Neural progenitor cell (in vitro differentiated cells): ENCODE data around the gene FAHD1. TPM values are rescaled to one million over a fixed set of nuclear protein-coding genes. Genes with fewer than 3 reads are reported as not detected.

Experiments
- DNase-seq: peaks from one replicate; pipeline ENCODE4 v3.0.0-alpha.2; 2016; ENCODE audit warnings: low spot score
- H2AFZ ChIP-seq: fragments of 200-600 bp; sonication (generic); replicated peaks from 2 replicates; pipeline ENCODE4 v1.6.1; 2016; ENCODE audit warnings: antibody characterized with exemption
- H3F3A ChIP-seq: fragments of 200-600 bp; sonication (generic); 2 replicates; pipeline ENCODE4 v1.6.1; 2016; ENCODE audit warnings: antibody characterized with exemption, low read depth
- H3K27ac ChIP-seq: fragments of 200-600 bp; sonication (generic); 2 replicates; pipeline ENCODE4 v1.5.1; 2016; ENCODE audit warnings: mild to moderate bottlenecking
- H3K27me3 ChIP-seq: fragments of 200-600 bp; sonication (generic); 2 replicates; pipeline ENCODE4 v1.6.1; 2016; ENCODE audit warnings: mild to moderate bottlenecking, moderate library complexity
- H3K36me3 ChIP-seq: fragments of 200-600 bp; sonication (generic); 2 replicates; pipeline ENCODE4 v1.5.1; 2016
- H3K4me1 ChIP-seq: fragments of 200-600 bp; sonication (generic); 2 replicates; pipeline ENCODE4 v1.6.1; 2016; ENCODE audit warnings: mixed run types
- H3K4me2 ChIP-seq: fragments of 200-600 bp; sonication (generic); 2 replicates; pipeline ENCODE4 v1.6.1; 2016
- H3K4me3 ChIP-seq: fragments of 200-600 bp; sonication (generic); 2 replicates; pipeline ENCODE4 v1.5.1; 2016
- H3K79me2 ChIP-seq: fragments of 200-600 bp; sonication (generic); 2 replicates; pipeline ENCODE4 v1.6.1; 2016; ENCODE audit warnings: low read depth
- H3K9ac ChIP-seq: fragments of 200-600 bp; sonication (generic); 2 replicates; pipeline ENCODE4 v1.6.1; 2016
- H3K9me3 ChIP-seq: fragments of 200-600 bp; sonication (generic); 2 replicates; pipeline ENCODE4 v1.5.1; 2016; ENCODE audit warnings: low read depth
- H4K20me1 ChIP-seq: fragments of 200-600 bp; sonication (generic); 2 replicates; pipeline ENCODE4 v1.6.1; 2016; ENCODE audit warnings: low read depth
- H3K27ac Mint-ChIP-seq: 3 replicates; pipeline ENCODE4 v1.8.0; 2021; ENCODE audit warnings: mixed read lengths
- H3K27me3 Mint-ChIP-seq: 2 replicates; pipeline ENCODE4 v1.8.0; 2022; ENCODE audit warnings: low read depth, mild to moderate bottlenecking, inconsistent platforms, moderate library complexity, mixed read lengths; ENCODE audit not compliant: insufficient read depth
- H3K36me3 Mint-ChIP-seq: 3 replicates; pipeline ENCODE4 v1.8.0; 2021; ENCODE audit warnings: mixed read lengths
- H3K4me1 Mint-ChIP-seq: 3 replicates; pipeline ENCODE4 v1.8.0; 2021; ENCODE audit warnings: mixed read lengths
- H3K4me3 Mint-ChIP-seq: 3 replicates; pipeline ENCODE4 v1.8.0; 2021; ENCODE audit warnings: mild to moderate bottlenecking, moderate library complexity, mixed read lengths
- H3K9me3 Mint-ChIP-seq: 3 replicates; pipeline ENCODE4 v1.8.0; 2020; ENCODE audit warnings: mixed read lengths
- EZH2 ChIP-seq: fragments of 200-600 bp; sonication (generic); IDR thresholded peaks from 2 replicates; pipeline ENCODE4 v1.6.1; 2017; ENCODE audit warnings: antibody characterized with exemption, mild to moderate bottlenecking, moderate library complexity
- EZH2phosphoT487 ChIP-seq: fragments of 200-600 bp; sonication (generic); IDR thresholded peaks from 2 replicates; pipeline ENCODE4 v1.6.1; 2017; ENCODE audit warnings: antibody characterized with exemption
- total RNA-seq: library from RNA; depleted of rRNA; stranded (reverse); fragments of >200 nt; gene quantifications from 2 replicates; pipeline ENCODE4 v1.2.3, GENCODE V29; 2015; ENCODE audit warnings: low replicate concordance
- TF ChIP-seq, protein P1 (sequence below): fragments of 200-600 bp; sonication (generic); IDR thresholded peaks from 2 replicates; pipeline ENCODE4 v1.5.1; 2017; ENCODE audit warnings: antibody characterized with exemption, mild to moderate bottlenecking

Gene FAHD1
- total RNA-seq, 1 donor from 2014 or later = 21.6 TPM

DNA sequence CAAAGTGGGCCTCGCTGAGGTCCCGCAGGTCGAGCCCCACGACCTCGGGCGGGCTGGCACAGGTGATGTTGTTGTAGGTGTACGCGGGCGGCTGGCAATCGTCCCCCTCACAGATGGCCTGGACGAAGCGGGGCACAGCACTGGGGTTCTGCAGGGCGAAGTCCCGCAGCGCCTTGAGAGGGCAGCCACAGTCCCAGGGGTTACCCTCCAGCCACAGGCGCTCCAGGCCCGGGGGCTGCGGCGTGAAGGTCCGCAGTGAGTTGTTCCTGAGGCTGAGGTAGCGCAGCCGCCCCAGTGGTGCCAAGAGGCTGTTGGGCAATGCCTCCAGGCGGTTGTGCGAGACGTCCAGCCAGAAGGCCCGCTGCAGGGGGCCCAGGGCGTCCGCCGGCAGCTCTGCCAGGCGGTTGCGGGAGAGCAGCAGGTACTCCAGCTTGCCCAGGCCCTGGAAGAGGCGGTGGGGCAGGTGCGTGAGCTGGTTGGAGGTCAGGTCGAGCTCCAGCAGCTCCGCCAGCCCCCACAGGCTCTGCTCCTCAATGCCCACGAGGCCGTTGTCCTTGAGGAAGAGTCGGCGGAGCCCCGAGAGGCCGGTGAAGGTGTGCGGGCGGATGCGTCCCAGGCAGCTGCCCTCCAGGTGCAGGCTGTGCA lies 36.3 kb upstream of the FAHD1 start:
- no peaks in the 10 kb centered on the region for H3K36me3 ChIP-seq

DNA sequence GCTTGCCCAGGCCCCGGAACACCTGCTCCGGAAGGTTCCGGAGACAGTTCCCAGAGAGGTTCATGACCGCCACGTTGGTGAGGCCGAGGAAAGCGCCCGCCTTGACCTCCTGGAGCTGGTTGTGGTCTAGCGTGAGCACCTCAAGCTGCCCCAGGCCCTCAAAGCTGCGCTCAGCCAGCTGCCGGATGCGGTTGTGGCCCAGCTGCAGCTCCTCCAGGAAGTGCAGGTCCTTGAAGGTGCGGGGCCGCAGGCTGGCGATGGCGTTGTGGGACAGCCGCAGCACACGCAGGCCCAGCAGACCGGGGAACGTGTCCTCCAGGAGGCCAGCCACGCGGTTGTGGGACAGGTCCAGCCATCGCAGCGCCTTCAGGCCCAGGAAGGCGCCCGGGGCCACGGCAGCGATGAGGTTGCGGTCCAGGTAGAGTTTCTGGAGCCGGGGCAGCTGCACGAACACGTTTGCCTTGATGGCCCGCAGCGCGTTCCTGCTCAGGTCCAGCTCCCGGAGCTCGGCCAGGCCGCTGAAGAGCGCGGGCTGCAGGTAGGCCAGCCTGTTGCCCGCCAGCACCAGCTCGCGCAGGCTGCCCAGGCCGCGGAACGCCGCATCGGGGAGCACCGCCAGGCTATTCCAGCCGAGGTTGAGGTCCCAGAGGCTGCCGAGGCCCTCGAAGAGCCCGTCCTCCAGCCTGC lies 35.6 kb upstream of the FAHD1 start:
- peaks cover 4% of the 10 kb centered on the region for H3K36me3 Mint-ChIP-seq
- TF ChIP-seq EZH2phosphoT487 (no peak), EZH2 (no peak)
- TF ChIP-seq, protein P1, sequence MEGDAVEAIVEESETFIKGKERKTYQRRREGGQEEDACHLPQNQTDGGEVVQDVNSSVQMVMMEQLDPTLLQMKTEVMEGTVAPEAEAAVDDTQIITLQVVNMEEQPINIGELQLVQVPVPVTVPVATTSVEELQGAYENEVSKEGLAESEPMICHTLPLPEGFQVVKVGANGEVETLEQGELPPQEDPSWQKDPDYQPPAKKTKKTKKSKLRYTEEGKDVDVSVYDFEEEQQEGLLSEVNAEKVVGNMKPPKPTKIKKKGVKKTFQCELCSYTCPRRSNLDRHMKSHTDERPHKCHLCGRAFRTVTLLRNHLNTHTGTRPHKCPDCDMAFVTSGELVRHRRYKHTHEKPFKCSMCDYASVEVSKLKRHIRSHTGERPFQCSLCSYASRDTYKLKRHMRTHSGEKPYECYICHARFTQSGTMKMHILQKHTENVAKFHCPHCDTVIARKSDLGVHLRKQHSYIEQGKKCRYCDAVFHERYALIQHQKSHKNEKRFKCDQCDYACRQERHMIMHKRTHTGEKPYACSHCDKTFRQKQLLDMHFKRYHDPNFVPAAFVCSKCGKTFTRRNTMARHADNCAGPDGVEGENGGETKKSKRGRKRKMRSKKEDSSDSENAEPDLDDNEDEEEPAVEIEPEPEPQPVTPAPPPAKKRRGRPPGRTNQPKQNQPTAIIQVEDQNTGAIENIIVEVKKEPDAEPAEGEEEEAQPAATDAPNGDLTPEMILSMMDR = no peak
- Histone ChIP-seq H3K27me3 (no peaks in the 10 kb centered on the region), H3K4me1 (no peaks in the 10 kb centered on the region), H3K27ac (no peak overlapping the region), H3K4me2 (no peak overlapping the region), H2AFZ (no peak overlapping the region), H3K4me3 (no peak overlapping the region), H4K20me1 (no peaks in the 10 kb centered on the region), H3K9me3 (no peaks in the 10 kb centered on the region), H3F3A (no peaks in the 10 kb centered on the region), H3K9ac (no peak overlapping the region), H3K36me3 (no peaks in the 10 kb centered on the region), H3K79me2 (no peaks in the 10 kb centered on the region)
- H3K4me3 Mint-ChIP-seq = no peak overlapping the region
- no peak for DNase-seq
- H3K9me3 Mint-ChIP-seq = no peaks in the 10 kb centered on the region
- H3K27ac Mint-ChIP-seq = no peak overlapping the region
- H3K27me3 Mint-ChIP-seq = no peaks in the 10 kb centered on the region
- no peaks in the 10 kb centered on the region for H3K4me1 Mint-ChIP-seq

More for the DNA sequence above, 36.3 kb upstream of the FAHD1 start:
- Histone ChIP-seq H3F3A (no peaks in the 10 kb centered on the region), H2AFZ (no peak overlapping the region), H3K9me3 (no peaks in the 10 kb centered on the region), H3K9ac (no peak overlapping the region), H3K4me1 (no peaks in the 10 kb centered on the region), H3K4me2 (no peak overlapping the region), H4K20me1 (no peaks in the 10 kb centered on the region), H3K27ac (no peak overlapping the region), H3K4me3 (no peak overlapping the region), H3K79me2 (peaks cover under 1% of the 10 kb centered on the region), H3K27me3 (no peaks in the 10 kb centered on the region)
- Mint-ChIP-seq H3K4me1 (no peaks in the 10 kb centered on the region), H3K9me3 (no peaks in the 10 kb centered on the region), H3K4me3 (no peak overlapping the region), H3K27me3 (peaks cover 2% of the 10 kb centered on the region), H3K27ac (no peak overlapping the region), H3K36me3 (peaks cover 4% of the 10 kb centered on the region)
- no peak for TF ChIP-seq EZH2
- no peak for TF ChIP-seq EZH2phosphoT487
- TF ChIP-seq, protein P1 = no peak
- no peak for DNase-seq

DNA sequence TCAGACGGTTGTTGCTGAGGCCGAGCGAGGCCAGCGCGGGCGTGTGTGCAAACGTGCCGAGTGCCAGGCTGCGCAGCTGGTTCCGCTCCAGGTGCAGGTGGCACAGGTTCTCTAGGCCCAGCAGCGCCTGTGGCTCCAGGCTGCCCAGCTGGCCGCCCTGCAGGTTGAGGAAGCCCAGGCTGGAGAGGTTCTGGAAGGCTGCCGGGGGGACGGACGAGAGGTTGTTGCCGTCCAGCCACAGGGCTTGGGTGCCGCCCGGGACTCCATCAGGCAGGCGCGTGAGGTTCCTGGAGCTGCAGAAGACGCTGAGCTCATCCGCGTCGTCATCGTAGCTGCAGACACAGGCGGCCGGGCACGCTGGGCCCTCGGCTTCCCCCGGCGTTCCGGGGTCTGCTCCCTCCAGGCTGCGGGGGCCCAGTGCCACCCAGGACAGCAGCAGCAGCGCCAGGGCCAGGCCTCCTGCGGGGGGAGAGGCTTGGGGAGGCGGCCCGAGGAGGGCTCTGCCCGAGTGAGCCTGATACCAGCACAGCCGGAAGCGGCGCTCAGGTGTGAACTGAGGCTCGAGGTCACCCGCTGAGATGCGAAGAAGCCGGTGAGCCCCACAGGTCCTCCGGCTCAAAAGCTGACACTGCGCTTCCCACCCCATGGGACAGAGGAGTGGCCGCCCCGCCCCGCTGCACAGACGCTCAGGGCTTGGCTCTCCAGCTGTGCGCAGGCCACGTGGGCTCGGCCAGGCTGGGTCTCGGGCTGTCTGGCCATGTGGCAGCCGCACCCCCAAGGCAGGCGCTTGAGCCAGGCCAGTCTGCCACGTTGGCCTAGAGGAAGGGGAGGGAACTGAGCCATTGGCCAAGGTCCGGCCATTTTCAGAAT lies 34.8 kb upstream of the FAHD1 start:
- Mint-ChIP-seq H3K27me3 (no peaks in the 10 kb centered on the region), H3K9me3 (peaks cover 1% of the 10 kb centered on the region), H3K27ac (no peak overlapping the region), H3K4me1 (no peaks in the 10 kb centered on the region), H3K36me3 (peaks cover 5% of the 10 kb centered on the region), H3K4me3 (no peak overlapping the region)
- Histone ChIP-seq H3F3A (no peaks in the 10 kb centered on the region), H4K20me1 (no peaks in the 10 kb centered on the region), H3K9ac (no peak overlapping the region), H3K27ac (no peak overlapping the region), H3K36me3 (no peaks in the 10 kb centered on the region), H3K4me2 (no peak overlapping the region), H3K4me3 (no peak overlapping the region), H3K4me1 (no peaks in the 10 kb centered on the region), H3K79me2 (no peaks in the 10 kb centered on the region), H2AFZ (no peak overlapping the region), H3K27me3 (no peaks in the 10 kb centered on the region), H3K9me3 (no peaks in the 10 kb centered on the region)
- DNase-seq = no peak
- TF ChIP-seq, protein P1 = no peak
- TF ChIP-seq EZH2phosphoT487 = no peak
- TF ChIP-seq EZH2 = no peak
